D341Med (cell line): ENCODE results near the gene PPP1R13B.
"Not testable (repeated sequence)": the region's sequence is repeated elsewhere in the genome, so short reads cannot be mapped to it uniquely, and the experiment has no call there.

ENCODE experiments used
- DNase-seq: peaks from one replicate; pipeline ENCODE4 v3.0.0; 2012; ENCODE audit warnings: low spot score

The PPP1R13B gene

DNA sequence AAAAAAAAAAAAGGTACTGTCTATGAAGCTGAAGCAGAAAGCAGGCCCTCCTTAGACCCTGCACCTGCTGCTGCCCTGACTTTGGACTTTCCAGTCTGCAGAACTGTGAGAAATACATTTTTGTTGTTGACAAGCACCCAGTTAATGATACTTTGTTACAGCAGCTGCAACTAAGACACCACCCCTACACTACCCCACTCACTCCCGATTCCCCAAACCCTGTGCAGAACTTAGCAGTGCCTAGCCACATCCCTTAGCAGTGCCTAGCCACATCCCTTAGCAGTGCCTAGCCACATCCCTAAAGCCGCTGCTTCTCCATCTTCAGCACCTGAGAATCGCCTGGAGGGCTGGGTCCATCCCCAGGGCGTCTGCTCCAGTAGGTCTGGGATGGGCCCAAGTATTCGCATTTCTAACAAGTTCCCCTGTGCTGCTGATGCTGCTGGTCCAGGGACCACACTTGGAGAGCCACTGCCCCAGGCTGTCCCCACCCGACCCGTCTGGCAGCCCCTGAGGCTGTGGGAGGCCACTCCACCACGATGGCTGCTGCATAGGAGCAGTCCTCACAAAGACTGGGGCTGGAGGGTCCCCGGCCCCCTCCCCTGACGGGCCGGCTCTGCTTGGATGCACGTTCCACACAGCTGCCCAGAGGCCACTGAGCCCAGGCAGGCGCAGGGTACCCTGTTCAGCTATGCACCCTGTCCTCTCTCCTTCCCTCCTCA, 10.8 kb upstream of the PPP1R13B start:
- peak; percentile 37 for DNase-seq

- DNase-seq = no peak
Measured at GRCh38 chr14:103857256-103857655, 9.9 kb upstream of the PPP1R13B start.

DNA sequence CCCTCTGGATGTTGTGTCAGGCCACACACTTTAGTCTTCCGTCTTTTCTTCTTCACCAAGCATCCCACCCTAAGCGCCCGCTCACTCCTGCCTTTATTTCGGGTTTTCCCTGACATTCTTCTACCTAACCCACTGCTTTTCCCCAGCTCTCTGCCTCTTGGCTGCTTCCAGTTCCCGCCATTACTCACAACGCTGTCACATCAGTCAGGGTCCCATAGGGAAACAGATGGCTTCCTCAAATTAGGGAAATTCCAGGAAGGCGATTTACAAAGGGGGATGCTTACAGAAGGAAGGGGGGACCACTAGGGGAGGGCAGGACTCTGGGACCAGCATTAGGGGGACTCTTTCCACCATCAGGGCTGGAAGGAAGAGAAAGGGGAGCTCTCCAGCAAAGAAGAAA, 9.2 kb upstream of the PPP1R13B start:
- no peak for DNase-seq

DNA sequence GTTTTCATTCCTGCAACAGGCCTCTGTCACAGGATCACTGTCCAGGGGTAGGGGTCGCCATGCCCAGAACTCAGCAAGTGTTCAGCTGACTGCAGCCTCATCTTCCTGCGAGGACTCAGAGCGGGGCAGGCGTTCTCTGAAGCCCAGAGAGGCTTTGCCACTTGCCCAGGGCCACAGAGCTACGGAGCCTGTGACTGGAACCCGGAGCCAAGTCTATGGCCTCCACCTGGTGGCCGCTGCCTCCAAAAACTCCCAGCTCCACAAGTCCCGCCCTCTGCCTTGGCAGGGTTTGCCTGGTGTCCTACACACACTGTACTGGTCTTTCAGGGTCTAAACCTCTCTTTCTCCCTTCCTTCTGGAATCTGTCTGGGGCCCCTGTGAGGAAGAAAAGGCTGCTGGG, 8.7 kb upstream of the PPP1R13B start:
- DNase-seq = peak; percentile 37

- no peak for DNase-seq
Measured at GRCh38 chr14:103855734-103856095, 8.3 kb upstream of the PPP1R13B start.

DNA sequence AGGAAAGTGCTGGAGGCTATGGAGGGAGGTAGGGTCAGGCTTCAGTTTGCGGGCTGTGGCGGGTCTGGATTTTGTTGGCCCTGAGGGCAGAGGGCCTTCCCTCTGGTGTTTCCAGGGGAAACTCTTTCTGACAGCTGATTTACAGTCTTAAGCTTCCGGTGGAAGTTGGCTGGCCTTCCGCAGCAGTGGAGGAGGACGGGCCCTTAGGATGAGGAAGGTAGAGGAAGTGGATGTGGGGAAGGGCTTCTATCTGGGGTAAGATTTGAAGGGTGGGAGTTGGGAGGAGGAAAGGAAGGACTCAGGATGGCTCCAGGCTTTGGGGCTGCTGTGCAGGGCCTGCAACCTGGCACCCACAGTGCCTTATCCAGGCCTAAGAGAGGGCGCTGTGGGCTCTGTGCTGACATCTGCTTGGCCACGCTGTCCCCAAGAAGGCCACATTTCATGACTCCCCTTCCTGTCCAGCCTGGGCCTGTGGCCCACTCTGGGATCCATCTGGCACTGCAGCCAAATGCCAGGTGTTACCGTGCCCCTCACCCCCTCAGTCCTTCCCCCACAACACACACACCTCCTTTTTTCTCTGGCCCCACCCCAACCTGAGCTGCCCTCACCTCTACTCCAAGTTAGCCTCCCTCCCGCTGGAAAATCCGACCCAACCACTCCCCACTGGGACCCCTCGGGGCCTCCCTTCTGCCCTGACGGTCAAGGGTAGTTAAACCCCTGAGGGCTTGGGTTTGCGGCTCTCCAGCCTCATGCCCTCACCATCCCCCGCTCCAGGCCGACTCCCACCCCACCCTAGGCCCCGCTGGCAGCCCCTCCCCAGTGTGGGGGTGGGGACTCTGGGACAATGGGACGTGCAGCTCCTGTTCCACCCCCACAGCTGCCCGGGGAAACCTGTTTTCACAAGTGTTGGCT, 7.7 kb upstream of the PPP1R13B start:
- DNase-seq = peak; percentile 46

GRCh38 chr14:103854017-103854808, 6.8 kb upstream of the PPP1R13B start:
- no peak for DNase-seq

GRCh38 chr14:103849151-103849886, 1.9 kb upstream of the PPP1R13B start:
- no peak for DNase-seq

- peak; percentile 39 for DNase-seq
Measured at GRCh38 chr14:103848175-103849077, 1.1 kb upstream of the PPP1R13B start.

GRCh38 chr14:103846543-103847450, 578 bp downstream of the PPP1R13B start:
- no peak for DNase-seq

DNA sequence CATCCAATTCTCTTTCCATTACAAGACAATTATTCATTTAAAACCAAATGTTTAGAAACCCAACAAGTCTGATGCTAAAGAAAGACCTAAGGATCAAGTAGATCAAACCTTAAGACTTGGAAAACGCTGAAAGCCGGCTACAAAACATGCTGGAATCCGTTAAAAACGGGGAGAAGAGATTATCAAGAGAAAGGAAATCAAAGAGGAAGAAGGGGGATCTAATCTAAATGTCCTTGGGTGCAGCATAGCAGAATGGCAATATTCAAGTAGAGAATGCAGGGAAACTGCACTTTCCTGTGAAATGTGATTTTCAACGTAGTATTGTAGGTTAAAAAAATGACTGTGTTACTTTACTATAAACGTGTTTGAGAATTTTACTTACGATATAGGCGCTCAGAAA, 1.3 kb downstream of the PPP1R13B start:
- no peak for DNase-seq

DNA sequence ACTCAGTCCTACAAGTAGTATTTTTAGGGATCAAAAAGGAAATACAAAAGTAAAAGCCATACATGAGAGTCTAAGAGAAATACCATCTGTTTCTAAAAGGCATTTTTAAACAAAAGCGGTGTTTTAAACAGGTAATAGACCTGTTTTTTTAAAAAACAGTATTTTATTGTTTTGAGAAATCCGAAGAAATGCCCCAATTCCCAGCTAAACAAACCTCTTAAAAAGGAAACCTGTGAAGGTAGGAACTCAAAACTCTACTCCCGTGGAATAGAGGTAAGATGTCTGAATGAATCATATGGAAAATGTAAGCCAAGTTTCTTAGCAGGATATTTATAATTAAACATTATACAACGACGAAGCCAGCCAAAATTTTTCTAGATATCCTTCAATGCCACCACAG, 2.0 kb downstream of the PPP1R13B start:
- no peak for DNase-seq

DNA sequence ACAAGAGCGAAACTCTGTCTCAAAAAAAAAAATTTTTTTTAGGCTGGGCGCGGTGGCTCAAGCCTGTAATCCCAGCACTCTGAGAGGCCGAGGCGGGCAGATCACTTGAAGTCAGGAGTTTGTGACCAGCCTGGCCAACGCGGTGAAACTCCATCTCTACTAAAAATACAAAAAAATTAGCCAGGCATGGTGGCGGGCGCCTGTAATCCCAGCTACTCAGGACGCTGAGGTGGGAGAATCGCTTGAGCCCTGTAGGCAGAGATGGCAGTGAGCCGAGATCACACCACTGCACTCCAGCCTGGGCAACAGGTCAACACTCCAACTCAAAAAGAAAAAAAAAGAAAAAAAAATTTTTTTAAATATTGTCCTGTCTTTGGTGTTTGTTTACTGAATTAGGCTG, 6.1 kb downstream of the PPP1R13B start:
- DNase-seq = not testable (repeated sequence)

- no peak for DNase-seq
Measured at GRCh38 chr14:103840014-103840413, 7.4 kb downstream of the PPP1R13B start.

GRCh38 chr14:103839579-103839978, 7.8 kb downstream of the PPP1R13B start:
- no peak for DNase-seq

DNA sequence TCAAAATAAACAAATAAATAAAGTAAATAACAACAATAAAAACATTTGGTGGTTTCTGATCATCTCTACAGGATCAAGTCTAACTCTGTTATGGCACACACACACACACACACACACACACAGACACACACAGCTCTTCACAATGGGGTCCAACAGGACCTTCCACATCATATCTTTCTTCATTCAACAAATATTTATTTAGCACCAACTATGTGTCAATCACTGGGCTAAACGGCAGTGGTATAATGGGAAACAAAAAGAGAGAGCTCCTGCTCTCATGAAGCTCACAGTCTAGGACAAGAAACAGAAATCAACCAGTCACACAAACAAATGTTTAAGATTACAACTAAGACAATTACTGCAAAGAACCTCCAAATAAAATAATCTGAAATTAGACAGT, 9.3 kb downstream of the PPP1R13B start:
- no peak for DNase-seq

DNA sequence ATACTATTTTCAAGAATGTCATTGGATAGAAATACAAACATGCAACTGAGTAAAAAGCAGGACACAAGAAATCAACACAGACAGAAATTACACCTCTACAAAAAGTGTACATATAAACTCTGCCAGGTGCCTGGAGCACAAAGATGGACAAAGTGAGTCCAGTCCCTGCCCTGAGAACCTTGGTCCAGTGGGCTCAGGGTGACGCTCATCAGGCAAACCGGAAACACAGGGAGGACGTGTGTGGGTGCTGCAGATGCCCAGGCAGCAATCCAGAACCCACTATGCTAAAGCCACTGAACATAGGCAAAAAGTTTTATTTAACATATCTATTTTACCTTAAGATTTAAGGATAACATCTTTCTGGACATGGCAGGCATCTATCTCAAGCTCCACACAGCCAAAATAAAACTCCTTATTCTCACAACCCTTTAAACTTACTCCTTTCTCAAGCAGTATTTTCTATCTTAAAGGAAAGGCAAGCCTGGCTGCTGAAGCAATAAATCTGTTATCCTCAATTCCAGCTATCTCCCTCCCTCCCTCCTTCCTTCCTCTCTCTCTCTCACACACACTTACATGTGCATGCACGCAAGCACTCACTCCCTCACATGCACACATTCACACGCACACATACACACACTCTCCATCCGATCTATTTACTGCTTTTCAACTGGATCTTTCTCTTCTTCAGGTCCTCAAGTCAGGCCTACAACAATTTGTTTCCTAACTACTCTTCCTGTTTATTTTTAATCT, 10.2 kb downstream of the PPP1R13B start:
- no peak for DNase-seq

GRCh38 chr14:103834956-103835355, 12.4 kb downstream of the PPP1R13B start:
- DNase-seq = no peak

DNA sequence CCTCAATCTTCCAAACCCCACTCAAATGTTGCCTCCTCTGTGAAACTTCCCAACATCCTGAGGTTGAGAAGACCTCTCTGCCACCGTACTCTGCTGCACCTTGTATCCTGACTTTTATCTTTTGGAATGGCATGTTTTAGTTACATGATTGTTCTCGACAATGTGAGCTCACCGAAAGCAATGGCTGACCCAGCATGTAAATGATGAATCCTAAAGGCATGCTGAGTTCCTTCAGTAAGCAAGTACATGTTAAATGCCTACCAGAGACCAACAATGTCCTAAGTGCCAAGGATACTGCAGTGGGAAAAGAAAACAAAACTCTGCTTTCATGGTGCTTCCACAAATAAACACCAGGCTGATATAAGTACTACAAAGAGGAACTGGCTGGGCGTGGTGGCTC, 13.7 kb downstream of the PPP1R13B start:
- no peak for DNase-seq
